Neural cell (in vitro differentiated cells): ENCODE data around the gene FGGY.

Source experiments
- CTCF ChIP-seq: fragments of 450-650 bp; IDR thresholded peaks from 2 replicates; pipeline ENCODE4 v1.5.1; 2014; ENCODE audit warnings: antibody characterized with exemption, mild to moderate bottlenecking, moderate library complexity; ENCODE audit not compliant: poor library complexity, severe bottlenecking
- EP300 ChIP-seq: fragments of 450-650 bp; conservative IDR thresholded peaks from 2 replicates; pipeline ENCODE4 v1.6.1; 2014; ENCODE audit warnings: antibody characterized with exemption, mild to moderate bottlenecking, moderate library complexity; ENCODE audit not compliant: poor library complexity, severe bottlenecking
- EZH2 ChIP-seq: fragments of 200-600, 300-800 bp; shearing (Covaris generic), sonication (generic); IDR thresholded peaks from 2 replicates; pipeline ENCODE4 v1.6.1; 2014; ENCODE audit warnings: antibody characterized with exemption, low read length, borderline replicate concordance, mild to moderate bottlenecking; ENCODE audit not compliant: insufficient read depth, poor library complexity, severe bottlenecking
- SMC3 ChIP-seq: fragments of 450-650 bp; conservative IDR thresholded peaks from 2 replicates; pipeline ENCODE4 v1.6.1; 2014; ENCODE audit warnings: antibody characterized with exemption, mild to moderate bottlenecking, moderate library complexity; ENCODE audit not compliant: poor library complexity
- TAF1 ChIP-seq: IDR thresholded peaks from 2 replicates; pipeline ENCODE4 v1.6.1; 2012; ENCODE audit warnings: low read depth
- TF ChIP-seq, protein P1 (sequence below): IDR thresholded peaks from 2 replicates; pipeline ENCODE4 v1.6.1; 2012; ENCODE audit warnings: borderline replicate concordance

- TF ChIP-seq CTCF (no peak), TAF1 (no peak), SMC3 (no peak), EZH2 (no peak), EP300 (no peak)
- TF ChIP-seq, protein P1, sequence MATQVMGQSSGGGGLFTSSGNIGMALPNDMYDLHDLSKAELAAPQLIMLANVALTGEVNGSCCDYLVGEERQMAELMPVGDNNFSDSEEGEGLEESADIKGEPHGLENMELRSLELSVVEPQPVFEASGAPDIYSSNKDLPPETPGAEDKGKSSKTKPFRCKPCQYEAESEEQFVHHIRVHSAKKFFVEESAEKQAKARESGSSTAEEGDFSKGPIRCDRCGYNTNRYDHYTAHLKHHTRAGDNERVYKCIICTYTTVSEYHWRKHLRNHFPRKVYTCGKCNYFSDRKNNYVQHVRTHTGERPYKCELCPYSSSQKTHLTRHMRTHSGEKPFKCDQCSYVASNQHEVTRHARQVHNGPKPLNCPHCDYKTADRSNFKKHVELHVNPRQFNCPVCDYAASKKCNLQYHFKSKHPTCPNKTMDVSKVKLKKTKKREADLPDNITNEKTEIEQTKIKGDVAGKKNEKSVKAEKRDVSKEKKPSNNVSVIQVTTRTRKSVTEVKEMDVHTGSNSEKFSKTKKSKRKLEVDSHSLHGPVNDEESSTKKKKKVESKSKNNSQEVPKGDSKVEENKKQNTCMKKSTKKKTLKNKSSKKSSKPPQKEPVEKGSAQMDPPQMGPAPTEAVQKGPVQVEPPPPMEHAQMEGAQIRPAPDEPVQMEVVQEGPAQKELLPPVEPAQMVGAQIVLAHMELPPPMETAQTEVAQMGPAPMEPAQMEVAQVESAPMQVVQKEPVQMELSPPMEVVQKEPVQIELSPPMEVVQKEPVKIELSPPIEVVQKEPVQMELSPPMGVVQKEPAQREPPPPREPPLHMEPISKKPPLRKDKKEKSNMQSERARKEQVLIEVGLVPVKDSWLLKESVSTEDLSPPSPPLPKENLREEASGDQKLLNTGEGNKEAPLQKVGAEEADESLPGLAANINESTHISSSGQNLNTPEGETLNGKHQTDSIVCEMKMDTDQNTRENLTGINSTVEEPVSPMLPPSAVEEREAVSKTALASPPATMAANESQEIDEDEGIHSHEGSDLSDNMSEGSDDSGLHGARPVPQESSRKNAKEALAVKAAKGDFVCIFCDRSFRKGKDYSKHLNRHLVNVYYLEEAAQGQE, result no peak
Measured at GRCh38 chr1:59731591-59731990, 434.7 kb downstream of the FGGY start.
